Mucosa of rectum (tissue), 2 donors: ENCODE data around the gene KCNK16.

Experiments used
- H3K27ac ChIP-seq, 2 donors: one replicate each; pipeline ENCODE4 v1.7.0; 2013; ENCODE audit warnings: inconsistent platforms in 2 of 2, low read depth in 2 of 2, low read length in 2 of 2
- H3K27me3 ChIP-seq, 2 donors: one replicate each; pipeline ENCODE4 v1.7.0; 2013; ENCODE audit warnings: low read length in 2 of 2; ENCODE audit not compliant: control insufficient read depth in 2 of 2, insufficient read depth in 2 of 2
- H3K36me3 ChIP-seq, 2 donors: one replicate each; pipeline ENCODE4 v1.7.0; 2013; ENCODE audit warnings: low read length in 2 of 2; ENCODE audit not compliant: control insufficient read depth in 2 of 2, insufficient read depth in 2 of 2
- H3K4me1 ChIP-seq, 2 donors: one replicate each; pipeline ENCODE4 v1.7.0; 2013; ENCODE audit warnings: low read length in 2 of 2, mild to moderate bottlenecking in 1 of 2; ENCODE audit not compliant: control insufficient read depth in 2 of 2, insufficient read depth in 2 of 2
- H3K4me3 ChIP-seq, 2 donors: one replicate each; pipeline ENCODE4 v1.7.0; 2013; ENCODE audit warnings: low read length in 2 of 2
- H3K9ac ChIP-seq, 2 donors: one replicate each; pipeline ENCODE4 v1.7.0; 2013; ENCODE audit warnings: low read length in 2 of 2, low read depth in 1 of 2, mild to moderate bottlenecking in 1 of 2
- H3K9me3 ChIP-seq, 2 donors: one replicate each; pipeline ENCODE4 v1.7.0; 2013; ENCODE audit warnings: low read length in 2 of 2; ENCODE audit not compliant: control insufficient read depth in 2 of 2
- donor health status: healthy.
- donor health status: Normal muscosa, but diverticular disease.

Gene KCNK16

DNA sequence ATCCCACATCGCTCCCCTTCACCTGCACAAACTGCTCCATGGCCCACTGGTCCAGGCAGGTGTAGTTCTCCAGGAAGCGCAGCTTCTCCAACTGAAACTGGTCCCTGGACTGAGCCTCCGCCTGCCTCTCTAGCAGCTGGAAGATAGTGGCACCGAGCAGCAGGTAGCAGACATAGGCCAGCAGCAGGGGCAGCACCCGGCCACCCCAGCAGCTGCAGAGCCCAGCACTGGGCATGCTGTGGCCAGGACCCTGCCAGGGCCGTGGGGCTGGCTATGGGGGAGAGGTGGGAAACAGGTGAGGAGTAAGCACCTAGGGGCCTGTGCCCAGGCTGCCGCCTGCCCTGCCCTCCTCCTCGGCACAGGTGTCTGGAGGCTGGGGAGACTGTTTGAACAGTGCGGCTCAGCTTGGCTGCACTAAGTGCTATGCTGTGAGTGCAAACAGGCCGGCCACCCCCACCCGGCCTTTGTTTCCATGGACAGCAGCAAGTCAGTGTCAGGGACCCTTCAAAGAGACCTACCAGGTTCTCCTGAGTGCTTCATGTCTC is at the start of gene KCNK16:
Gene KCNK16 (minus strand): TSS at position 397 of the 545 bp plus-strand sequence. CDS start 162 bp downstream, at position 235.
- Histone ChIP-seq H3K4me1 (no peaks in the 10 kb centered on the region), H3K27me3 (peaks cover 0 to 7% of the 10 kb centered on the region in 2 donors), H3K36me3 (no peaks in the 10 kb centered on the region), H3K9ac (no peak within 1 kb of the TSS), H3K27ac (no peak within 1 kb of the TSS), H3K9me3 (no peaks in the 10 kb centered on the region), H3K4me3 (no peak within 1 kb of the TSS)

DNA sequence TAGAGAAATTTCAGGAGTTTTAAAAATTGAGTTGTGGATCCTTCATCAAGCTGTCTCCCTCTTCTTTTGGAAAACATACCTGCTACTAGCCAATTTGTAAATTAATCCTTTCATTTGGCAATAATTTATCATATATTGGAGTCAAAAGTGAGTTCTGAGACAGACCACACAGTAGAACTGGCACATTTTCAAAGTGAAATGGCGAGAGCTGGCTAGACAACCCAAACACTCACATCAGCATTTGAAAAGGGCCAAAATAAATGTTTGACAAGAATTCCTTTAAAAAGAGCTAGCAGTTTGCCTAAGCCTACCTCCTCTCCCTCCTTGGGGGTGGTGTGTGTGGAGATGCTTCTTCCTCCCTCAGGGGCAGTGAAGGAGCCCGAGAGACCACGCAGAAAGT is 47.9 kb upstream of the KCNK16 start:
- Histone ChIP-seq H3K27me3 (no peaks in the 10 kb centered on the region), H3K9me3 (no peaks in the 10 kb centered on the region), H3K27ac (no peak overlapping the region), H3K36me3 (no peaks in the 10 kb centered on the region), H3K4me1 (no peaks in the 10 kb centered on the region), H3K4me3 (no peak overlapping the region), H3K9ac (no peak overlapping the region)

DNA sequence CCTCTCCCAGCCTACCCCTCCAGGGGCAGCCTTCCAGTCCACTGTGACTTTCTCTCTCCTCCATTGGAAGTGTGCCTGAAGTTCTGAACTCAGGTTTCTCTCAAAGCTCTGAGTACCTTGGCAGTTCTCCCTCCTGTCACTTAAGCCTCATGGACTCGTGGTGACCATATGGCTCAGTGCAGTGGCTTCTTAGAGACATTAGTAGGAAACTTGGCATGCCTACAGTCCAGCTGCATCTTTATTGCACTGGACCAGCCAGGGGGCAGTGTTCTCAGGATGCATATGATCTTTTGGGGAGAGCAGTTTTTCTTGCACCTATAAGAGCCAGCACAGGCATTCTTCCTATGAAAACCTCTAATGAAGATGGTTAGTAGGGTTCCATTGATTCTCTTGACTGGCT is 47.5 kb upstream of the KCNK16 start:
- Histone ChIP-seq H3K9ac (no peak overlapping the region), H3K4me3 (no peak overlapping the region), H3K27ac (no peak overlapping the region), H3K9me3 (no peaks in the 10 kb centered on the region), H3K27me3 (no peaks in the 10 kb centered on the region), H3K4me1 (no peaks in the 10 kb centered on the region), H3K36me3 (no peaks in the 10 kb centered on the region)

DNA sequence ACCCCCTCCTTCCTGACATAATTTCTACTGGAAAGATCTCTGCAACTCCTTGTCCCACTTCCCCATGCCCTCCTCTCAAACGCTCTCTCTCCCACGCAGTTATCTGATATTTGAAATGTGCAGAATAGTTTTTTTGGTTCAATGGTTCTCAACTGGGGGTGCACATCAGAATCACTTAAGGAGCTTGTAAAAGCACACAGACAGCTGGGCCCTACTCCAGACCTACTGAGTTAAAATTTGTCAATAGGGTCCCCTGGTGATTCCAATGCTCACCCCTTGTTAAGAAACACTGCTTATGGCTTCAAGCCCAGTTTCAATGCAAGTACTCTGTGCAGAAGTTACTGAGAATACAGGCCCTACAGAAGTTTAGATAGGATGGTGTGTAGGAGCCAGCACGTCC is 45.2 kb upstream of the KCNK16 start:
- H3K27ac ChIP-seq: no peak overlapping the region
- no peaks in the 10 kb centered on the region for H3K27me3 ChIP-seq
- H3K4me1 ChIP-seq: no peaks in the 10 kb centered on the region
- H3K9ac ChIP-seq: no peak overlapping the region
- no peaks in the 10 kb centered on the region for H3K36me3 ChIP-seq
- no peaks in the 10 kb centered on the region for H3K9me3 ChIP-seq
- no peak overlapping the region for H3K4me3 ChIP-seq

DNA sequence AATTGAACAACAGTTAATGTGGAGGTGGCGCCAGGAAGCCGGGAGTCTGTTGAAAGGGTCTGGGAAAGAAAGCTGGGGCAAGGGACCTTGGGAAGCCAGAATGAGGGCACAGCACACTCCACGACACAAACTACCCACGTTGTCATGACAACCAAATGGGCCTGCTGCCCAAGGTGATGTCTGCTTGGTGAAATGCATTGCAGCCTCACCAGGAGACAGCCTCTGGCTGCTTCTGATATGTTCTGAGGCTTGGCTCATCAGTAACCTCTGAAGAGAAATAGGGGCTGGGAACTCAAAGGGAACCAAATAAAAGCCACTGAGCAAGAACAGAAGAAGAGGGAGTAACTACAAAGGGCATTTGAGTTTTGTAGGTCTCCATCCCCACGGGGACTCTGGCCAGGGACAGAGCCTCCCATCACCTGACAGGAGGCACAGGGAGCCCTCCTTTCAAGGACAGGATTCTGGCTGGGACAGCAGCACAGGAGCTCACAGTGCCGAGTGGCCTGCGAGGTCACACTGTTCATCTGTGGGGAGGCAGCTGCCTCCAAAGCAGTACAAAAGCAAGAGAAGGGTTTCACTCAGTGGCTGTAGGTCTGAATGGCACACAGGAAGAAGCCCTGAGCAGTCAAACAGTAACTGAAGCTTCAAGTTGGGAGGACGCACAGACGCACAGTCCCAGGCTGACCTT is 44.6 kb upstream of the KCNK16 start:
- no peaks in the 10 kb centered on the region for H3K27me3 ChIP-seq
- no peaks in the 10 kb centered on the region for H3K4me1 ChIP-seq
- H3K36me3 ChIP-seq: no peaks in the 10 kb centered on the region
- H3K9me3 ChIP-seq: no peaks in the 10 kb centered on the region
- H3K9ac ChIP-seq: no peak overlapping the region
- no peak overlapping the region for H3K27ac ChIP-seq
- no peak overlapping the region for H3K4me3 ChIP-seq

DNA sequence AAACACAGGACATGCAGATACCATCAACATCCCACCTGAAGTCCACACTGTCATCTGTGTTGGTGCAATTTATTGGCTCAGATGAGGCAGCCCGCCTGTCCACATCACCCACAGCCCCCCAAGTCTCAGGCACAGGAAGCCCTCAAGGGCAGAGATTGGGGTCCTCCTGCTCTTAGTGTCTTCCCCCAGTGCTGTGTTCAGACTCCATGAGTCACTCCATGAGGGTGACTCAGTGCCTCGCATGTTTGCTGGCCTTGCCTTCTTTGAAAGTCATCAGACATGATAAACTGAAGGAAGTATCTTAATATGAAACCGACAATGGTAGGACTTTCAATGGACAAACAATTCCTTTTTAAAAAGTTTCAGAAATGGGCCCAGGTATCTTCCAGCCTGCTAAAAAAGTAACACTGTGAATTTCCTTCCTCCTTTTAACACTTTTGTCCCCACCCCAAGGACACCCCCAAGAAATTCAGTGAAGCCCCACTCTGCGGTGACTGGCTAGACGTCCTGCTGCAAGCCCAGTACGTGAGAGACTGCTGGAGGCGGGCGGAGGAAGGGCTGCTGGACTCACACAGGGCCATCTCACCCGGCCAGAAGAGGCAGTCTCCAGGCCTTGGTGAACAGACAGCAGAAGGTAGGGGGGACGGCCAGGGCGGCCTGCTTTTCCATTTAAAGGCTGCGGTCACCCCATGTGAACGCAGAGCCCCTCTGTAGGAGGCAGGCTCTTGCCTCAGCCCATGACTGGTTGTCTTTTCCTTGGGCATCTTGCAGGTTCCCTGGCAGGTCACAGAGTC is 43.0 kb upstream of the KCNK16 start:
- H3K27me3 ChIP-seq: no peaks in the 10 kb centered on the region
- H3K36me3 ChIP-seq: no peaks in the 10 kb centered on the region
- no peaks in the 10 kb centered on the region for H3K4me1 ChIP-seq
- H3K27ac ChIP-seq: no peak overlapping the region
- H3K9ac ChIP-seq: no peak overlapping the region
- H3K4me3 ChIP-seq: no peak overlapping the region
- H3K9me3 ChIP-seq: no peaks in the 10 kb centered on the region

DNA sequence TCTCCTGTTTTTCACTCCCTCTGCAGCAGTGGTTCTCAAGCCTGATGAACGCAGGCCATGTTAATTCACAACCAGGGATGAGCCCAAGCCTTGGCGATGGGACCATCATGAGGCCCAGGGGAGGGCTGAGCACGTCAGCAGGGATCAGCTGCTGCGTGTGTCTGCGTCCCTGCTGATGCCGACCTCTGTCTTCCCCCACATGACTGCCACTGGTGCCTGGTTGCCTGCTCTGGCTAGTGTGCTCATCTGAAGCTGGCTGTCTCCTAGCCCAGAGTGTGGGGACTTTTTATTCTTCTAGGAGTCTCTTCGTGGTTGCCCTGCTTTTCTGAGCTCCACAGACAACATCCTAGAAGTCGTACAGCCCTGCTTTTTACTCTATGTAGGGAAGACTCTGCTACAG is 40.8 kb upstream of the KCNK16 start:
- no peak overlapping the region for H3K27ac ChIP-seq
- H3K27me3 ChIP-seq: no peaks in the 10 kb centered on the region
- H3K4me1 ChIP-seq: no peaks in the 10 kb centered on the region
- no peaks in the 10 kb centered on the region for H3K36me3 ChIP-seq
- H3K9me3 ChIP-seq: no peaks in the 10 kb centered on the region
- H3K9ac ChIP-seq: no peak overlapping the region
- no peak overlapping the region for H3K4me3 ChIP-seq

DNA sequence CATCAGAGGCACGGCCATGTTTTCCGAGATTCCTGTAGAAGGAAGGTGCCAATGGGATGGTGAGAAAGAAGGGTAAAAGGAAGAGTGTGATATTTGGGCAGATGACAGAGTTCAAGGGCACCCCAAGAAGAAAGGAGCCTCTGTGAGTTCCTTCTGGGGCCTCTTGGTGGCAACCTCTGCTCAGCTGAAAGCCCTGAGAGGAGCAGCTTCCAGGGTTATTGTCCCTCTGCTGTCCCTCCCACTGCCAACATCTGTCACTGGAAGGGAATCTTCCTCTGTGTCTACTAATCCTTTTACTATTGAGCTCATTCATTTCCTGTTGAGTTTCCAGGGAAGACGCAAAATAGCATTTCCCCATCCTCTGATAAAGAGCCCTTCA is 40.0 kb upstream of the KCNK16 start:
- Histone ChIP-seq H3K4me1 (no peaks in the 10 kb centered on the region), H3K27ac (no peak overlapping the region), H3K36me3 (no peaks in the 10 kb centered on the region), H3K9ac (no peak overlapping the region), H3K4me3 (no peak overlapping the region), H3K27me3 (no peaks in the 10 kb centered on the region), H3K9me3 (no peaks in the 10 kb centered on the region)

DNA sequence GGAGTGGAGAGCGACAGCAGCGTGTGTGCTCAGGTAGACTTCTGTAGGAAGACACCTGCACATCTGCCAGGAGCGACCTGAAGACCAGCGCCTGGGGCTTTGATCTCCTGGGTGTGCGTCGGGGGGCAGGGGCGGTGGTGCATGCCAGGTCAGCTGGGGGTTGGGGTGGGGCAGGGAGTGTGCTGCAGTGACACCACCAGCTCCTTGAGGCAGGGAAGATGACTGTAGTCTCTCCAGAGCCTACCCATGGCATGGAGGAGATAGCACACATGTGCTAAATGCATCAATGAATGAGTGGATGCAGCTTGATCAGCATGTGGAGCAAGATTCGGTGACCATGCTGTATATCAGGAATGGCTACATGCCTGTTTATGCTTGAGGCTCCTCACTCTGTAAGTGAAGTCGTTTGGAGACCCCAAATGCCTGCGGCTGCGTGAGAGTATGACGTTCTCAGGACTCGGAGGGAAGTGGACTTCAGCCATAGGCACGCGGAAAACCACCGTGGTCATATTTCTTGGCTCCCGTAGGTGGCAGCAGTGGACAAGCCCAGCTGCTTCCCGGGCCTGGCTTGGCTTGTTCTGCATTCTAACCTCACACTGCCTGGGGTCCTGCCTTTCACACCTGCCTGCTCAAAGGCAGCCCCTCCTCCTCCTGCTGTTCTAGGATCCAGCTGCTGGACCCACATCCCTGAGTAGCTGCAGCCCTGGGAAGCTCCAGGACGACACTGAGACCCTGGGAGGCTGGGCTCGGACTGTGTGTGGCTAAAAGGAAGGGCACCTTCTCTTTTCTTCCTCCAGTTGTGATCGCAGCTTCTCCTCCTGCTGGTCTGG is 39.4 kb upstream of the KCNK16 start:
- H3K27ac ChIP-seq: no peak overlapping the region
- peak overlapping the region in 1 of 2 donors; percentile 23 for H3K4me3 ChIP-seq
- H3K36me3 ChIP-seq: no peaks in the 10 kb centered on the region
- no peaks in the 10 kb centered on the region for H3K9me3 ChIP-seq
- no peak overlapping the region for H3K9ac ChIP-seq
- no peaks in the 10 kb centered on the region for H3K4me1 ChIP-seq
- H3K27me3 ChIP-seq: no peaks in the 10 kb centered on the region

DNA sequence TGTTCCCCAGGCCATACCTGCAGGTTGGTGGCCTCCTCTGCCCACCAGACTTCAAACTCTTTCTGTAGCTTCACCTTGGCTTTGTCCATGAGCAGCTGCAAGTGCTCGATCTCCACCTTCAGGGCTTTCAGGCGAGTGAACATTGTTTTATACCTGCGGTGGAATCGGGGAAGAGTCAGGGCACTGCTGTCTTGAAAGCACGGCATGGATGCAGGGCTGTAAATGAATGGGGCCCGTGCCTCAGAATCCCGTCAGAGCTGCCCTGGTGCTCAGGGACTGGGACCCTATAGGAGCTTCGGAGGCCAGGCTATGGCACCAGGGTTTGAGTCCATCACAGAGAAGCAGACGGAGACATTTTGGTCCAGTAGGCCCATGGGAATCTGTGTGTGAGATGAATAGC is 37.9 kb upstream of the KCNK16 start:
- H3K9me3 ChIP-seq: no peaks in the 10 kb centered on the region
- H3K4me1 ChIP-seq: no peaks in the 10 kb centered on the region
- no peak overlapping the region for H3K9ac ChIP-seq
- H3K27ac ChIP-seq: no peak overlapping the region
- no peaks in the 10 kb centered on the region for H3K36me3 ChIP-seq
- no peaks in the 10 kb centered on the region for H3K27me3 ChIP-seq
- H3K4me3 ChIP-seq: no peak overlapping the region
